Vagina (tissue), 2 donors: ENCODE measurements around the gene HMCN1. TPM values are rescaled to one million over a fixed set of nuclear protein-coding genes. Genes with fewer than 3 reads are reported as not detected.

Experiments used
- DNase-seq, 2 donors: peaks; one replicate each; pipeline ENCODE4 v3.0.0-alpha.2; 2017; ENCODE audit errors: extremely low spot score in 2 of 2
- H3K27ac ChIP-seq: fragments of 200-600 bp; sonication (generic); one replicate; pipeline ENCODE4 v1.5.1; 2019
- H3K27me3 ChIP-seq: fragments of 200-600 bp; sonication (generic); one replicate; pipeline ENCODE4 v1.5.1; 2019
- H3K36me3 ChIP-seq, 2 donors: fragments of 200-600 bp; sonication (generic); one replicate each; pipeline ENCODE4 v1.5.1; 2017 to 2019
- H3K4me1 ChIP-seq: fragments of 200-600 bp; sonication (generic); one replicate; pipeline ENCODE4 v1.5.1; 2019
- H3K4me3 ChIP-seq, 2 donors: fragments of 200-600 bp; sonication (generic); 1 replicate in 1 of 2; 2 replicates in 1 of 2; pipeline ENCODE4 v1.5.1; 2016 to 2019
- H3K9me3 ChIP-seq: fragments of 200-600 bp; sonication (generic); one replicate; pipeline ENCODE4 v1.5.1; 2019
- CTCF ChIP-seq, 3 experiments: fragments of 450-650 bp in 2 of 3; fragments of 200-600 bp in 1 of 3; sonication (generic) in 1 of 3; IDR thresholded peaks; one replicate each; pipeline ENCODE4 v1.5.1; 2017 to 2019; ENCODE audit warnings: antibody characterized with exemption in 3 of 3, mild to moderate bottlenecking in 2 of 3, moderate library complexity in 2 of 3
- POLR2A ChIP-seq, 2 donors: fragments of 450-650 bp; IDR thresholded peaks; one replicate each; pipeline ENCODE4 v1.6.1; 2017; ENCODE audit warnings: antibody characterized with exemption in 2 of 2, mild to moderate bottlenecking in 2 of 2, moderate library complexity in 2 of 2
- POLR2AphosphoS5 ChIP-seq, 2 donors: sonication (generic); formaldehyde crosslinking; IDR thresholded peaks; one replicate each; pipeline ENCODE4 v1.9.0; 2017; ENCODE audit warnings: antibody characterized with exemption in 2 of 2, mild to moderate bottlenecking in 2 of 2, low read depth in 1 of 2; ENCODE audit not compliant: insufficient read depth in 1 of 2
- intact Hi-C: fragments of 100-400 bp; cut with DNase I; formaldehyde crosslinking; loops from one replicate; pipeline ENCODE4 v1.15.1; 2023
- total RNA-seq: library from RNA; depleted of rRNA; stranded (reverse); fragments of >200 nt; gene quantifications from one replicate; pipeline ENCODE4 v1.2.3, GENCODE V29; 2016

HMCN1 gene
- total RNA-seq, 1 donor from 2014 or later = 10.6 TPM

GRCh38 chr1:185965870-185966269 lies 231.7 kb downstream of the HMCN1 start:
- no peak for DNase-seq
- TF ChIP-seq POLR2A (IDR thresholded peaks at IDR 0.05) (no peak), CTCF (IDR thresholded peaks at IDR 0.05) (no peak), POLR2AphosphoS5 (IDR thresholded peaks at IDR 0.05; ENCODE audit: insufficient read depth in 1 of 2, low read depth in 1 of 2) (no peak)
- peaks cover 20% of the 10 kb centered on the region for H3K4me1 ChIP-seq
- H3K27me3 ChIP-seq = no peaks in the 10 kb centered on the region
- no peak overlapping the region for H3K27ac ChIP-seq
- intact Hi-C loops = no loop called here
- H3K36me3 ChIP-seq = no peaks in the 10 kb centered on the region
- H3K9me3 ChIP-seq = no peaks in the 10 kb centered on the region
- no peak overlapping the region for H3K4me3 ChIP-seq

- peaks cover 14% of the 10 kb centered on the region for H3K4me1 ChIP-seq
- intact Hi-C loops = no loop called here
- H3K36me3 ChIP-seq = no peaks in the 10 kb centered on the region
- no peak overlapping the region for H3K4me3 ChIP-seq
- TF ChIP-seq CTCF (IDR thresholded peaks at IDR 0.05) = no peak
- TF ChIP-seq POLR2AphosphoS5 (IDR thresholded peaks at IDR 0.05; ENCODE audit: insufficient read depth in 1 of 2, low read depth in 1 of 2) = no peak
- no peak for TF ChIP-seq POLR2A (IDR thresholded peaks at IDR 0.05)
- no peaks in the 10 kb centered on the region for H3K27me3 ChIP-seq
- no peak overlapping the region for H3K27ac ChIP-seq
- no peak for DNase-seq
- no peaks in the 10 kb centered on the region for H3K9me3 ChIP-seq
These were observed 232.3 kb downstream of the HMCN1 start for GRCh38 chr1:185966471-185966870.

- TF ChIP-seq POLR2A (IDR thresholded peaks at IDR 0.05) = no peak
- no peak for TF ChIP-seq POLR2AphosphoS5 (IDR thresholded peaks at IDR 0.05; ENCODE audit: insufficient read depth in 1 of 2, low read depth in 1 of 2)
- no peak for TF ChIP-seq CTCF (IDR thresholded peaks at IDR 0.05)
- Histone ChIP-seq H3K9me3 (no peaks in the 10 kb centered on the region), H3K27me3 (no peaks in the 10 kb centered on the region), H3K36me3 (no peaks in the 10 kb centered on the region), H3K4me3 (no peak overlapping the region), H3K4me1 (peaks cover 7% of the 10 kb centered on the region), H3K27ac (no peak overlapping the region)
- intact Hi-C loops = no loop called here
- no peak for DNase-seq
These were observed 234.8 kb downstream of the HMCN1 start for GRCh38 chr1:185969028-185969427.

GRCh38 chr1:185969524-185969991 lies 235.4 kb downstream of the HMCN1 start:
- intact Hi-C loops = no loop called here
- Histone ChIP-seq H3K36me3 (no peaks in the 10 kb centered on the region), H3K27ac (no peak overlapping the region), H3K4me1 (peaks cover 7% of the 10 kb centered on the region), H3K4me3 (no peak overlapping the region), H3K27me3 (no peaks in the 10 kb centered on the region), H3K9me3 (no peaks in the 10 kb centered on the region)
- DNase-seq = no peak
- TF ChIP-seq POLR2A (IDR thresholded peaks at IDR 0.05) (no peak), POLR2AphosphoS5 (IDR thresholded peaks at IDR 0.05; ENCODE audit: insufficient read depth in 1 of 2, low read depth in 1 of 2) (no peak), CTCF (IDR thresholded peaks at IDR 0.05) (no peak)

GRCh38 chr1:185971688-185972087 lies 237.5 kb downstream of the HMCN1 start:
- Histone ChIP-seq H3K4me1 (peaks cover 2% of the 10 kb centered on the region), H3K4me3 (no peak overlapping the region), H3K9me3 (no peaks in the 10 kb centered on the region), H3K27ac (no peak overlapping the region), H3K27me3 (no peaks in the 10 kb centered on the region), H3K36me3 (no peaks in the 10 kb centered on the region)
- intact Hi-C loops = no loop called here
- DNase-seq = no peak
- TF ChIP-seq POLR2AphosphoS5 (IDR thresholded peaks at IDR 0.05; ENCODE audit: insufficient read depth in 1 of 2, low read depth in 1 of 2) (no peak), POLR2A (IDR thresholded peaks at IDR 0.05) (no peak), CTCF (IDR thresholded peaks at IDR 0.05) (no peak)
